HCT116 (cell line): ENCODE measurements around the gene MTA1.

Source experiments
- CTCF ChIP-seq, 3 experiments: fragments of 200-600 bp in 1 of 3; sonication (generic) in 1 of 3; IDR thresholded peaks in 2 of 3; conservative IDR thresholded peaks in 1 of 3; 2 replicates each; pipeline ENCODE4 v1.5.1; 2012 to 2017; ENCODE audit warnings: low read depth in 2 of 3, low read length in 2 of 3, antibody characterized with exemption in 1 of 3, borderline replicate concordance in 1 of 3, control low read depth in 1 of 3, mild to moderate bottlenecking in 1 of 3, mixed read lengths in 1 of 3, mixed run types in 1 of 3, moderate library complexity in 1 of 3; ENCODE audit not compliant: insufficient read depth in 1 of 3
- EZH2phosphoT487 ChIP-seq: fragments of 200-600 bp; IDR thresholded peaks from 2 replicates; pipeline ENCODE4 v1.6.1; 2018; ENCODE audit warnings: antibody characterized with exemption, borderline replicate concordance
- POLR2A ChIP-seq: IDR thresholded peaks from 2 replicates; pipeline ENCODE4 v1.7.0; 2011; ENCODE audit warnings: borderline replicate concordance; ENCODE audit not compliant: insufficient read depth, insufficient read length; ENCODE audit errors: extremely low read depth
- REST ChIP-seq: IDR thresholded peaks from 2 replicates; pipeline ENCODE4 v1.6.1; 2012; ENCODE audit warnings: low read depth
- SRF ChIP-seq: IDR thresholded peaks from 2 replicates; pipeline ENCODE4 v1.6.1; 2012; ENCODE audit warnings: low read depth
- ZBTB33 ChIP-seq: IDR thresholded peaks from 2 replicates; pipeline ENCODE4 v1.6.1; 2011; ENCODE audit warnings: mild to moderate bottlenecking, low read length, moderate library complexity; ENCODE audit not compliant: insufficient replicate concordance; ENCODE audit errors: extremely low read depth

- TF ChIP-seq ZBTB33 (no peak), EZH2phosphoT487 (no peak), POLR2A (no peak), SRF (no peak), CTCF (IDR thresholded peaks at IDR 0.05 in 2 of 3, conservative IDR thresholded peaks at IDR 0.05 in 1 of 3; ENCODE audit: borderline replicate concordance in 1 of 3, insufficient read depth in 1 of 3, low read depth in 2 of 3, low read length in 2 of 3) (no peak), REST (no peak)
Measured at GRCh38 chr14:105486163-105486973, 66.7 kb downstream of the MTA1 start, which contains the start of gene CRIP1.
